K562 (cell line): ENCODE results near the gene SLC44A5. TPM values are rescaled to one million over a fixed set of nuclear protein-coding genes. Genes with fewer than 3 reads are reported as not detected.

Experiments
- ATF7 ChIP-seq: fragments of 450-650 bp; IDR thresholded peaks from 2 replicates; pipeline ENCODE4 v1.7.1; 2014; ENCODE audit warnings: mild to moderate bottlenecking, moderate library complexity
- DEAF1 ChIP-seq: fragments of 450-650 bp; formaldehyde crosslinking; IDR thresholded peaks from 2 replicates; pipeline ENCODE4 v1.4.0; 2020; ENCODE audit warnings: mild to moderate bottlenecking, moderate library complexity
- HDAC6 ChIP-seq: IDR thresholded peaks from 2 replicates; pipeline ENCODE4 v1.6.1; 2012; ENCODE audit warnings: low read depth, mild to moderate bottlenecking, control low read depth, inconsistent platforms, low read length, moderate library complexity
- RBM39 ChIP-seq: fragments of 200-400 bp; formaldehyde crosslinking; optimal IDR thresholded peaks from 2 replicates; pipeline ENCODE3; 2018; ENCODE audit warnings: low read depth, low read length
- ZBTB7A ChIP-seq: IDR thresholded peaks from 2 replicates; pipeline ENCODE4 v1.6.1; 2011; ENCODE audit warnings: low read depth, mild to moderate bottlenecking, low read length, moderate library complexity, borderline replicate concordance; ENCODE audit not compliant: control insufficient read depth
- polyA plus RNA-seq, 8 experiments: library from polyadenylated mRNA; depleted of rRNA in 4 of 8; stranded (reverse) in 5 of 8; unstranded in 3 of 8; fragments of >200 nt; fragmentation: Nextera tagmentation in 2 of 8; fragmentation: Illumina TruSeq in 1 of 8; extraction: Ambion mirVana in 2 of 8; extraction: Trizol in 1 of 8; gene quantifications; 2 replicates each; pipeline versions ENCODE4 v1.2.1 to v1.2.3, GENCODE V29; 2011 to 2014; ENCODE audit warnings: inconsistent platforms in 1 of 8, missing spikeins in 1 of 8
- total RNA-seq, 7 experiments: library from RNA; depleted of rRNA in 6 of 7; stranded (reverse); fragments of >200 nt in 6 of 7; fragmentation: Illumina TruSeq in 2 of 7; extraction: Trizol in 2 of 7; gene quantifications; 2 replicates each; pipeline versions ENCODE4 v1.2.1 to v1.2.3, GENCODE V29; 2011 to 2021; ENCODE audit warnings: low replicate concordance in 1 of 7
- TF ChIP-seq, protein P1 (sequence below): fragments of 450-650 bp; IDR thresholded peaks from 2 replicates; pipeline ENCODE4 v1.7.0; 2016; ENCODE audit warnings: borderline replicate concordance
- TF ChIP-seq, protein P2 (sequence below): fragments of 450-650 bp; IDR thresholded peaks from 2 replicates; pipeline ENCODE4 v1.6.1; 2016; ENCODE audit warnings: mild to moderate bottlenecking, moderate library complexity

SLC44A5 gene
- total and polyA plus RNA-seq, 9 of the 15 experiments (the other 6 are each of a cell fraction or from before 2014, with no cell fraction given), result 1.2 to 10.1 (median 3.2) TPM

DNA sequence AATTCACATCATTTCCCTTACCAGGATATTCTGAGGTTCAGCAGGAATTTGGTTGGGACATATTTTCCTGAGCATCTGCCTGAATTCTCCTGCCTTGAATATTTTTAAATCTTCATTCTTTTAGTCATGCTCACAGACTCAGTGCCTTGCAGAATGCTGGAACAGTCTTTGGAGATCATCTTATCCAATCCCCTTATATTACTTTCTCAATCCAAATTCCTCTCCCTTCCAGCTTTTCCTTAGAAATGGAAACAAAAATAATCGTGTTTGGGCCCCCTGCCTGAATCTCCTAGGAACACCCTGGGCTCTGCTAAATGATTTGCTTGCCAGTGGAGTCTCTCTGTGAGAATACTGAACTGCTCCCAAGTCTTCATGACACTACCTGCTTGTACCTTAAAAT lies 438.4 kb downstream of the SLC44A5 start (continued):
- TF ChIP-seq ZBTB7A (no peak), HDAC6 (no peak), ATF7 (no peak), RBM39 (no peak), DEAF1 (no peak)
- TF ChIP-seq, protein P1, sequence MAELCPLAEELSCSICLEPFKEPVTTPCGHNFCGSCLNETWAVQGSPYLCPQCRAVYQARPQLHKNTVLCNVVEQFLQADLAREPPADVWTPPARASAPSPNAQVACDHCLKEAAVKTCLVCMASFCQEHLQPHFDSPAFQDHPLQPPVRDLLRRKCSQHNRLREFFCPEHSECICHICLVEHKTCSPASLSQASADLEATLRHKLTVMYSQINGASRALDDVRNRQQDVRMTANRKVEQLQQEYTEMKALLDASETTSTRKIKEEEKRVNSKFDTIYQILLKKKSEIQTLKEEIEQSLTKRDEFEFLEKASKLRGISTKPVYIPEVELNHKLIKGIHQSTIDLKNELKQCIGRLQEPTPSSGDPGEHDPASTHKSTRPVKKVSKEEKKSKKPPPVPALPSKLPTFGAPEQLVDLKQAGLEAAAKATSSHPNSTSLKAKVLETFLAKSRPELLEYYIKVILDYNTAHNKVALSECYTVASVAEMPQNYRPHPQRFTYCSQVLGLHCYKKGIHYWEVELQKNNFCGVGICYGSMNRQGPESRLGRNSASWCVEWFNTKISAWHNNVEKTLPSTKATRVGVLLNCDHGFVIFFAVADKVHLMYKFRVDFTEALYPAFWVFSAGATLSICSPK, result no peak
- TF ChIP-seq, protein P2, sequence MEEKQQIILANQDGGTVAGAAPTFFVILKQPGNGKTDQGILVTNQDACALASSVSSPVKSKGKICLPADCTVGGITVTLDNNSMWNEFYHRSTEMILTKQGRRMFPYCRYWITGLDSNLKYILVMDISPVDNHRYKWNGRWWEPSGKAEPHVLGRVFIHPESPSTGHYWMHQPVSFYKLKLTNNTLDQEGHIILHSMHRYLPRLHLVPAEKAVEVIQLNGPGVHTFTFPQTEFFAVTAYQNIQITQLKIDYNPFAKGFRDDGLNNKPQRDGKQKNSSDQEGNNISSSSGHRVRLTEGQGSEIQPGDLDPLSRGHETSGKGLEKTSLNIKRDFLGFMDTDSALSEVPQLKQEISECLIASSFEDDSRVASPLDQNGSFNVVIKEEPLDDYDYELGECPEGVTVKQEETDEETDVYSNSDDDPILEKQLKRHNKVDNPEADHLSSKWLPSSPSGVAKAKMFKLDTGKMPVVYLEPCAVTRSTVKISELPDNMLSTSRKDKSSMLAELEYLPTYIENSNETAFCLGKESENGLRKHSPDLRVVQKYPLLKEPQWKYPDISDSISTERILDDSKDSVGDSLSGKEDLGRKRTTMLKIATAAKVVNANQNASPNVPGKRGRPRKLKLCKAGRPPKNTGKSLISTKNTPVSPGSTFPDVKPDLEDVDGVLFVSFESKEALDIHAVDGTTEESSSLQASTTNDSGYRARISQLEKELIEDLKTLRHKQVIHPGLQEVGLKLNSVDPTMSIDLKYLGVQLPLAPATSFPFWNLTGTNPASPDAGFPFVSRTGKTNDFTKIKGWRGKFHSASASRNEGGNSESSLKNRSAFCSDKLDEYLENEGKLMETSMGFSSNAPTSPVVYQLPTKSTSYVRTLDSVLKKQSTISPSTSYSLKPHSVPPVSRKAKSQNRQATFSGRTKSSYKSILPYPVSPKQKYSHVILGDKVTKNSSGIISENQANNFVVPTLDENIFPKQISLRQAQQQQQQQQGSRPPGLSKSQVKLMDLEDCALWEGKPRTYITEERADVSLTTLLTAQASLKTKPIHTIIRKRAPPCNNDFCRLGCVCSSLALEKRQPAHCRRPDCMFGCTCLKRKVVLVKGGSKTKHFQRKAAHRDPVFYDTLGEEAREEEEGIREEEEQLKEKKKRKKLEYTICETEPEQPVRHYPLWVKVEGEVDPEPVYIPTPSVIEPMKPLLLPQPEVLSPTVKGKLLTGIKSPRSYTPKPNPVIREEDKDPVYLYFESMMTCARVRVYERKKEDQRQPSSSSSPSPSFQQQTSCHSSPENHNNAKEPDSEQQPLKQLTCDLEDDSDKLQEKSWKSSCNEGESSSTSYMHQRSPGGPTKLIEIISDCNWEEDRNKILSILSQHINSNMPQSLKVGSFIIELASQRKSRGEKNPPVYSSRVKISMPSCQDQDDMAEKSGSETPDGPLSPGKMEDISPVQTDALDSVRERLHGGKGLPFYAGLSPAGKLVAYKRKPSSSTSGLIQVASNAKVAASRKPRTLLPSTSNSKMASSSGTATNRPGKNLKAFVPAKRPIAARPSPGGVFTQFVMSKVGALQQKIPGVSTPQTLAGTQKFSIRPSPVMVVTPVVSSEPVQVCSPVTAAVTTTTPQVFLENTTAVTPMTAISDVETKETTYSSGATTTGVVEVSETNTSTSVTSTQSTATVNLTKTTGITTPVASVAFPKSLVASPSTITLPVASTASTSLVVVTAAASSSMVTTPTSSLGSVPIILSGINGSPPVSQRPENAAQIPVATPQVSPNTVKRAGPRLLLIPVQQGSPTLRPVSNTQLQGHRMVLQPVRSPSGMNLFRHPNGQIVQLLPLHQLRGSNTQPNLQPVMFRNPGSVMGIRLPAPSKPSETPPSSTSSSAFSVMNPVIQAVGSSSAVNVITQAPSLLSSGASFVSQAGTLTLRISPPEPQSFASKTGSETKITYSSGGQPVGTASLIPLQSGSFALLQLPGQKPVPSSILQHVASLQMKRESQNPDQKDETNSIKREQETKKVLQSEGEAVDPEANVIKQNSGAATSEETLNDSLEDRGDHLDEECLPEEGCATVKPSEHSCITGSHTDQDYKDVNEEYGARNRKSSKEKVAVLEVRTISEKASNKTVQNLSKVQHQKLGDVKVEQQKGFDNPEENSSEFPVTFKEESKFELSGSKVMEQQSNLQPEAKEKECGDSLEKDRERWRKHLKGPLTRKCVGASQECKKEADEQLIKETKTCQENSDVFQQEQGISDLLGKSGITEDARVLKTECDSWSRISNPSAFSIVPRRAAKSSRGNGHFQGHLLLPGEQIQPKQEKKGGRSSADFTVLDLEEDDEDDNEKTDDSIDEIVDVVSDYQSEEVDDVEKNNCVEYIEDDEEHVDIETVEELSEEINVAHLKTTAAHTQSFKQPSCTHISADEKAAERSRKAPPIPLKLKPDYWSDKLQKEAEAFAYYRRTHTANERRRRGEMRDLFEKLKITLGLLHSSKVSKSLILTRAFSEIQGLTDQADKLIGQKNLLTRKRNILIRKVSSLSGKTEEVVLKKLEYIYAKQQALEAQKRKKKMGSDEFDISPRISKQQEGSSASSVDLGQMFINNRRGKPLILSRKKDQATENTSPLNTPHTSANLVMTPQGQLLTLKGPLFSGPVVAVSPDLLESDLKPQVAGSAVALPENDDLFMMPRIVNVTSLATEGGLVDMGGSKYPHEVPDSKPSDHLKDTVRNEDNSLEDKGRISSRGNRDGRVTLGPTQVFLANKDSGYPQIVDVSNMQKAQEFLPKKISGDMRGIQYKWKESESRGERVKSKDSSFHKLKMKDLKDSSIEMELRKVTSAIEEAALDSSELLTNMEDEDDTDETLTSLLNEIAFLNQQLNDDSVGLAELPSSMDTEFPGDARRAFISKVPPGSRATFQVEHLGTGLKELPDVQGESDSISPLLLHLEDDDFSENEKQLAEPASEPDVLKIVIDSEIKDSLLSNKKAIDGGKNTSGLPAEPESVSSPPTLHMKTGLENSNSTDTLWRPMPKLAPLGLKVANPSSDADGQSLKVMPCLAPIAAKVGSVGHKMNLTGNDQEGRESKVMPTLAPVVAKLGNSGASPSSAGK, result no peak
